DMS 273 treated with DMSO at 0.1 percent for 48 hours (cell line): ENCODE results near the gene ZNF500.
"Not testable (repeated sequence)": the region's sequence is repeated elsewhere in the genome, so short reads cannot be mapped to it uniquely, and the experiment has no call there.

Experiments
- DNase-seq: peaks from one replicate; lab custom pipeline; 2025; lab: John Stamatoyannopoulos, UW

The ZNF500 gene

DNA sequence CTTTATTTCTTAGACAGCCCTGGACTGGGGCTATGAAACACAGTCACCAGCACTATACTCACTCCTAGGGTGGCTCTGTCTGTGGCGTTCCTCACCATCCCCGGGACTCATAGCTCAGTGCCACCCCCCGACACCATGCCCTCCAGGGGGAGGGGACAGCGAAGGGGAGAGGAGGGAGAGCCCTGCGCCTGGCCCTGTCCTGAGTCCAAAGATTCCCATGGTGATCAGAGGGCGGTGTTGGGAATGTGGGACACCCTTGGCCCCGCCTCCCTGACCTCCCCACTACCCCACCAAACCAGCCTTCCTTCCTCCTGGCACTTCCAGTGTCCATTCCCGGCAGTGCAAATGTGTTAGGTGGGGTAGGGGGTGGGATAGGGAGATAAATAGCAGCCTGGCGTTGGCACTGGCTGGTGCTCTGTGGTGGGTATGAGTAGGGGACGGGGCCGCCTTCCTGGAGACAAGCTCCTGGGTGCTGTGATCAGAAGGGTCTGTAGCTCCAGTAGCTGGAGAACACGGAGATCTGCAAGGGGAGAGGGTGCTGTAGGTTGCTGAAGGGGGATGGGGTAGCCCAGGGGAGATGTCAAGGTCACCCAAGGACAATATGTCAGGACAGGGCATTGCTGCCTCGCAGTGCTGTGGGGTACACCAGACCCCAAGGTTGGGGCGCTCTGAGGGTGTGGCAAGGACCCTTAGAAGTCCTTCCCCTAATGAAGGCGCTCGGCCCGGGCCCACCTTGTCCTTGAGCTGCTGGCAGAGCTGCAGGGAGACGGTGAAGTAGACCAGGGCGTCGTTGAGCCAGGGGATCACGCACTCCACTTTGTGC, 30.2 kb upstream of the ZNF500 start:
- no peak for DNase-seq

DNA sequence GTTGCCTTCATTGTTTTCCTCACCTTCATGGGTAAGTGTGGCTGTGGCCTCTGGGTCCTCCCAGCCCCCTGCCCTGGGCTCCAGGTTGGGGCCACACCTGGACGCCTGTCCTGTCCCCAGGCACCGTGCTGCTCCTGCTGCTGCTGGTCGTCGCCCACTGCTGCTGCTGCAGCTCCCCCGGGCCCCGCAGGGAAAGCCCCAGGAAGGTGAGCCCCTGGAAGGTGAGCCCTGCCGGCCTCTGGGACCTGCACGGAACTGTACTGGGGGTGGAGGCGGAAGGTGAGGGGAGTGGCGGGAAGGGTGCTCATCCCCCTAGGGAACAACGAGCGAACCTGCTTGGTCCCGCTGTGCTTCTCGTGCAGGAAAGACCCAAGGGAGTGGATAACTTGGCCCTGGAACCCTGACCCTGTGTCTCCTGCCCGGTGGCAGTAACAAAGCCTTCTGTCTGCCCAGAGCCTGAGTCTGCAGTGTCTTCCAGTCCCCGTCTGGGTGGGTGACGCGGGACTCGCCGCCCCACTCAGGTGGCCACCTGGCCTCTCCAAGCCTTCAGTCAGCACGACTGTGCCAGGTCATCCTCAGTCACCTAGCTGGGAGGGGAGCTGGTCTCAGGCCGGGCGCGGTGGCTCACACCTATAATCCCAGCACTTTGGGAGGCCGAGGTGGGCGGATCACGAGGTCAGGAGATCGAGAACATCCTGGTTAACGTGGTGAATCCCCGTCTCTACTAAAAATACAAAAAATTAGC, 29.0 kb upstream of the ZNF500 start:
- no peak for DNase-seq

GRCh38 chr16:4795181-4795827, 28.3 kb upstream of the ZNF500 start, which contains the start of gene SMIM22:
TSS of gene SMIM22 (plus strand) at chr16:4795369. CDS start at chr16:4795735, 366 bp downstream.
- DNase-seq, result no peak

DNA sequence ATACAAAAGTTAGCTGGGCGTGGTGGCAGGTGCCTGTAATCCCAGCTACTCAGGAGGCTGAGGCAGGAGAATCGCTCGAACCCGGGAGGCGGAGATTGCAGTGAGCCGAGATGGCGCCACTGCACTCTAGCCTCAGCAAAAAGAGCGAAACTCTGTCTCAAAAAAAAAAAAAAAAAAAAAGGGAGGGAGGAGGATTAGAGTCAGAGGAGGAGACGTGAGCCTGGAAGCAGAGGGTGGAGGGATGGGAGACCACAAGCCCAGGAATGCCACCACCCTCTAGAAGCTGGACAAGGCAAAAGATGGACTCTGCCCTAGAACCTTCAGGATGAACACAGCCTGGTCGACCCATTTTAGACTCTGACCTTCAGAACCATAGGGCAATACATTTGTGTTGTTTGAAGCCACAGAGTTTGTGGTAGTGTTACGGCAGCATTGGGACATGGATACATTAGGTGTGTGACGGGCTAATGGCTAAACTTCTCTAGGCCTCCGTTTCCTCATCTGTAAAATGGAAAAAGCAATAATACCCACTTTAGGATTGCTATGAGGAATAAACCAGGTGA, 26.1 kb upstream of the ZNF500 start:
- DNase-seq, result no peak

GRCh38 chr16:4790871-4791270, 23.9 kb upstream of the ZNF500 start:
- no peak for DNase-seq

GRCh38 chr16:4790261-4790660, 23.3 kb upstream of the ZNF500 start:
- DNase-seq, result no peak

DNA sequence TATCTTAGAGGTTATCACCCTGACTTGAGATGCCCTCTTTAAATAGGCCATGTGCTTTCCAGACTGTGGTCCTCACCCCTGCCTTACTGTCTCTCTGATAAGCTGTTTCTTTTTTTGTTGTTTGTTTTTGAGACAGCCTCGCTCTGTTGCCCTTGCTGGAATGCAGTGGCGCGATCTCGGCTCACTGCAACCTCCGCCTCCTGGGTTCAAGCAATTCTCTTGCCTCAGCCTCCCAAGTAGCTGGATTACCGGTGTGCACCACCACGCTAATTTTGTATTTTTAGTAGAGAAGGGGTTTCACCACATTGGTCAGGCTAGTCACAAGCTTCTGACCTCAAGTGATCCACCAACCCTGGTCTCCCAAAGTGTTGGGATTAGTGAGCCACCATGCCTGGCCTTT, 21.9 kb upstream of the ZNF500 start:
- no peak for DNase-seq

- DNase-seq, result no peak
Measured at GRCh38 chr16:4788489-4788889, 21.5 kb upstream of the ZNF500 start.

- DNase-seq, result no peak
Measured at GRCh38 chr16:4787627-4788482, 20.9 kb upstream of the ZNF500 start, which contains the start of gene SEPTIN12. TSS of gene SEPTIN12 (minus strand) at chr16:4788345. CDS start at chr16:4787645, 700 bp downstream.

DNA sequence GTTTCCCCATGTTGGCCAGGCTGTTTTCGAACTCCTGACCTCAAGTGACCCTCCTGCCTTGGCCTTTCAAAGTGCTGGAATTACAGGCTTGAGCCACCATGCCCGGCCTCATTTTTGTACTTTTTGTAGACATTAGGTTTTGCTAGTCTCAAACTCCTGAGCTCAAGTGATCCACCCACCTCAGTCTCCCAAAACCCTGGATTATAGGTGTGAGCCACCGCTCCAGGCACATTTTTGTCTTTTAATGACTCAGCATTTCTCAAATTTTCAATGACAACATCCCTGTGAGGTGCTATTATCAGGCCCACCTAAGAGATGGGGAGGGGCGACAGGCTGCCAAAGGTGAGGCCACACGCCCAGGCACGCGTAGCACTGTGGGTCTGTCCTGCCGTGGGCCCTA, 20.1 kb upstream of the ZNF500 start:
- no peak for DNase-seq

GRCh38 chr16:4785758-4786433, 18.9 kb upstream of the ZNF500 start:
- DNase-seq, result no peak

DNA sequence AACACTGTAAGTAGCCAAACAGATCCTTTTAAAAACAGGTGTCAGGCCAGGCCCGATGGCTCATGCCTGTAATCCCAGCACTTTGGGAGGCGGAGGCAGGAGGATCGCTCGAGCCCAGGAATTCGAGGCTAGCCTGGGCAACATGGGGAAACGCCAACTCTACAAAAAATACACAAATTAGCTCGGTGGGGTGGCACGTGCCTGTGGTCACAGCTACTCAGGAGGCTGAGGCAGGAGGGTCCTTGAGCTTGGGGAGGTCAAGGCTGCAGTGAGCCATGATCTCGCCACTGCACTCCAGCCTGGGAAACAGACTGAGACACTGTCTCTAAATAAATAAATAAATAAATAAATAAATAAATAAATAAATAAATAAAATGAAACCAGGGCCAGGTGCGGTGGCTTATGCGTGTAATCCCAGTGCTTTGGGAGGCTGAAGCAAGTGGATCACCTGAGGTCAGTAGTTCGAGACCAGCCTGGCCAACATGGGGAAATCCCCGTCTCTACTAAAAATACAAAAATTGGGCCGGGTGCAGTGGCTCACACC, 17.6 kb upstream of the ZNF500 start:
- DNase-seq, result not testable (repeated sequence)

GRCh38 chr16:4783951-4784336, 17.0 kb upstream of the ZNF500 start:
- no peak for DNase-seq

DNA sequence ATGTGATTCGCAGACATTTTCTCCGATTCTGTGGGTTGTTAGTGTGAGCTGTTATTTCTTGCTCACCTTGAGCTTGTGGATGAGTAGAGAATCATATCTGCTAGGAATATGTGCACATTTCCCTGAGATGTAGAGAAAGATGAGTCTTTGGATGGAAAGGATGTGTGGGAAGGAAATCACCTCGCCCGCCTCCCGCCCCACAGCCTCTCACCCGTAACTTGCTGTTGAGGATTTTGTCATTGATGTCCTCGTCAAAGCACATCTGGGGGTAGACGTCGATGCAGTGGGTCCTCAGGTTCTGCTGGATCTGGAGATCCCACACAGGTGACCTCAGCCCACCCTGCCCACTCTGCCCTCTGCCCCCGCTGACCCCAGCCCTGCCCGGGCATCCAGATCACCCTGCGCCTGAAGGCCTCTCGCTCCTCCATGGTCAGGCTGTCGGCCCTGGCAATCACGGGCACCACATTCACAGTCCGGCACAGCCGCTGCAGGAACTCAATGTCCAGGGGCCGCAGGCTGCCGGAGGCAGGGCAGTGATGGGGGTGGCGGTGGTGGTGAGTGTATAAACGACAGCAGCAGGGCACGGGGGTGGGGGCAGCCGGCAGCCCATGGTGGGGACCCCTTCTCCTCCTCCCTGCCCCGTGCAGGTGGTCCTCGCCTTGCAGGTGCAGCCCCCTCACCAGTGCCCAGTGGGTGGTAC, 16.4 kb upstream of the ZNF500 start:
- no peak for DNase-seq

- DNase-seq, result no peak
Measured at GRCh38 chr16:4780235-4780634, 13.3 kb upstream of the ZNF500 start.

DNA sequence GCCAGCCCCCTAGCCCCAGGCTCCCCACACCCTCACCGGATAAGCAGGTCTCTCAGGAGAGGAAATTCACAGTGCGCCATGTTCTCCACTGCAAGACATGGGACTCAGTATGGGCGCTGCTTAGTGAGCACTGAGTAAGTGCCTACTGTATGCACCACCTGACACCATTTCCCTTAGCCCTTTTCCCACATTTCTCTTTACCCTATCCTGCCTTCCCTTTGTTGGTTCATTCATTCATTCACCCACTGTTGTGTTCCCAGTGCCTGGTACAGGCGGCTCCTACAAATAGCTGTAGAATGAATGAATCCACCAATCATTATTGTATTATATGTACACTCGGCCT, 11.1 kb upstream of the ZNF500 start:
- no peak for DNase-seq

- DNase-seq, result no peak
Measured at GRCh38 chr16:4777339-4778049, 10.5 kb upstream of the ZNF500 start.

- DNase-seq, result no peak
Measured at GRCh38 chr16:4776141-4776705, 9.3 kb upstream of the ZNF500 start.

DNA sequence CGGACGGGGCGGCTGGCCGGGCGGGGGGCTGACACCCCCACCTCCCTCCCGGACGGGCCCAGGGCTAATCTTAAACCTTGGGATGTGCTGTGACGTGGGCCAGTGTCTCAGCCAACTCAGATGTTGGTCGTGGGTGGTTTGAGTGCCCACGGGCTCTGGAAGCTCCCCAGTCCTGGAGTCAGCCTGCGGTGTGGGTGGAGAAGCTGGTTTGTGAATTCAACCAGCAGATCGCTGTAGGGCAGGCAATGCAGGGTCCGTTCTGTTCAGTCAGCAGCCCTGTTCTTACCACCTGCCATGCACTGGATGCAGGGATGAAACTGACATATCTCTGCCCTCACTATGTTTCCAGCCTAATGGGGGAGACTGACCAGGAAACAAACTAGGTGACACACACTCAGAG, 8.0 kb upstream of the ZNF500 start:
- no peak for DNase-seq
